CMK (cell line): ENCODE measurements around the gene CEP295NL.

Experiments used
- DNase-seq: peaks from one replicate; pipeline ENCODE4 v3.0.0-alpha.2; 2010; ENCODE audit warnings: low read depth

Gene CEP295NL

GRCh38 chr17:78864117-78864516 lies 38.9 kb downstream of the CEP295NL start:
- DNase-seq, result no peak

GRCh38 chr17:78862073-78863023 lies 40.7 kb downstream of the CEP295NL start:
- no peak for DNase-seq

GRCh38 chr17:78861229-78861628 lies 41.8 kb downstream of the CEP295NL start:
- no peak for DNase-seq

- no peak for DNase-seq
These were observed 44.0 kb downstream of the CEP295NL start for GRCh38 chr17:78859051-78859450.

- no peak for DNase-seq
These were observed 45.7 kb downstream of the CEP295NL start for GRCh38 chr17:78857266-78857665.

- no peak for DNase-seq
These were observed 47.3 kb downstream of the CEP295NL start for GRCh38 chr17:78855561-78856165.

- DNase-seq, result no peak
These were observed 48.5 kb downstream of the CEP295NL start for GRCh38 chr17:78854508-78854907.

GRCh38 chr17:78853926-78854394 lies 49.0 kb downstream of the CEP295NL start:
- no peak for DNase-seq

GRCh38 chr17:78852709-78853121 lies 50.3 kb downstream of the CEP295NL start:
- no peak for DNase-seq

GRCh38 chr17:78849026-78849425 lies 54.0 kb downstream of the CEP295NL start:
- no peak for DNase-seq

GRCh38 chr17:78847052-78847451 lies 55.9 kb downstream of the CEP295NL start:
- no peak for DNase-seq

- DNase-seq, result no peak
These were observed 58.5 kb downstream of the CEP295NL start for GRCh38 chr17:78844301-78845005.

- no peak for DNase-seq
These were observed 60.0 kb downstream of the CEP295NL start for GRCh38 chr17:78842881-78843565.

- DNase-seq, result peak; percentile 98
These were observed 62.0 kb downstream of the CEP295NL start, which contains the start of gene USP36 for GRCh38 chr17:78840780-78841611. Gene USP36, minus strand, starts transcription at chr17:78840814. Its CDS starts 4,451 bp downstream, at chr17:78836363.
